Naive B cell (primary cell): ENCODE results near the gene BIN2. TPM values are rescaled to one million over a fixed set of nuclear protein-coding genes. Genes with fewer than 3 reads are reported as not detected.
A peak's percentile ranks its signal among the peaks of the same experiment; 100 is the strongest.
"Not testable (repeated sequence)": the region's sequence is repeated elsewhere in the genome, so short reads cannot be mapped to it uniquely, and the experiment has no call there.

Source experiments
- ATAC-seq, 2 donors: fragments of 150-1000 bp; cut with Tn5 transposase; 2 replicates each; pipeline ENCODE4 v1.10.0; 2021; ENCODE audit warnings: low read depth in 2 of 2, mild to moderate bottlenecking in 2 of 2, moderate library complexity in 2 of 2
- DNase-seq: peaks from one replicate; pipeline ENCODE4 v3.0.0; 2022
- H3K27ac Mint-ChIP-seq, 6 donors: one replicate each; pipeline ENCODE4 v1.8.0; 2020 to 2022; ENCODE audit warnings: mild to moderate bottlenecking in 6 of 6, mixed read lengths in 6 of 6, moderate library complexity in 5 of 6, inconsistent platforms in 2 of 6
- H3K27me3 Mint-ChIP-seq, 3 donors: one replicate each; pipeline ENCODE4 v1.8.0; 2021 to 2022; ENCODE audit warnings: mixed read lengths in 3 of 3, mild to moderate bottlenecking in 1 of 3
- H3K36me3 Mint-ChIP-seq, 2 donors: one replicate each; pipeline ENCODE4 v1.8.0; 2020 to 2022; ENCODE audit warnings: mixed read lengths in 2 of 2, inconsistent platforms in 1 of 2, mild to moderate bottlenecking in 1 of 2
- H3K4me1 Mint-ChIP-seq, 3 donors: one replicate each; pipeline ENCODE4 v1.8.0; 2020 to 2022; ENCODE audit warnings: mixed read lengths in 3 of 3, inconsistent platforms in 1 of 3, mild to moderate bottlenecking in 1 of 3, moderate library complexity in 1 of 3
- H3K4me3 Mint-ChIP-seq, 8 donors: one replicate each; pipeline ENCODE4 v1.8.0; 2020 to 2022; ENCODE audit warnings: mild to moderate bottlenecking in 8 of 8, mixed read lengths in 8 of 8, moderate library complexity in 8 of 8, inconsistent platforms in 2 of 8
- H3K9me3 Mint-ChIP-seq, 7 donors: one replicate each; pipeline ENCODE4 v1.8.0; 2020 to 2022; ENCODE audit warnings: mixed read lengths in 7 of 7, mild to moderate bottlenecking in 5 of 7, inconsistent platforms in 2 of 7, moderate library complexity in 1 of 7
- polyA plus RNA-seq, 6 donors: library from polyadenylated mRNA; unstranded; fragments of 300-500 nt; fragmentation: Illumina TruSeq; gene quantifications; one replicate each; pipeline ENCODE4 v1.2.3, GENCODE V29; 2021; ENCODE audit warnings: low read depth in 6 of 6

BIN2 gene
- polyA plus RNA-seq, 6 donors from 2014 or later = 74.2 to 140 (median 86.5) TPM

DNA sequence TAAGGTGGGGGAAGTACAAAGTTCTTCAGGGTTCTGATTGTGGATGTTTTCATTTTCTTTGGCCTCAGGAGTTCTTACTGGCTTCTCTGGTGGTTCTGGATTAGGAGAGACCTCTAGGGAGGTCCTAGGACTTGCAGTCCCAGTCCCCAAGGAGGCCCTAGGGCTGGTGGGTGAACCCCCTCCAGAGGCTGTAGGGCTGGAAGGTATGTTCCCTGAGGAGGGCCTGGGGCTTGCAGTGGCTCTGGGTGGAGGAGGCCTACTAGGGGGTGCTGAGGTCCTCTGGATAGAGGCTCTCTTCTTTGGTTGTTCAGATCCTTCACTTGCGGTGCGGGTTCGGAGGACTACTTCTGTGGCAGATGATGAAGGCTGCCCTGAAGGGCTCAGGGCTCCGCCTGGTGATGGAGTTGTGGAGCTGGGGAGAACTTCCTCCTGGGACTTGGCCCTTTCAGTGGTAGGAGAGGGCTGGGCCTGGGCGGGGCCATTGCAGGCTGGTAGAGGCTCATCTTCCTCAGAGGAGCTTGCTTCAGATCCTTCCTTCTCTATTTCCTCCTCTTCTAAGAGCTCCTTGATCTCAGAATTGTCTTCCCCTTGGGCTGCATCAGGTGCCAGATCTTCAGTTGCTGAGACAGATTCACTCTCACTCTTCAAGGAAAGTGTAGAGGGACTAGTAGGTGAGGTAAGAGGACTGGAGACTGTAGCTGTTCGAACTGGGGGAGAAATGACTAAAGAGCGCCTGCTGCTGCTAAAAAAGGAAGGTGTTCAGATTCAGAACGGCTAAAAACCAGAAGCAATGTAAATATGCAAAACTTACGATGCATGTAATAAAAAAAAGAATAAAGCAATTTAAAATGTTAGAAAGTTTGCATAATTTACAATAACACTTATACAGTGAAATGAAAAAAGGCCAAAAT is 32.1 kb downstream of the BIN2 start:
- Mint-ChIP-seq H3K4me3 (peak overlapping the region in 1 of 8 donors; percentile 37), H3K27ac (peak overlapping the region in 3 of 6 donors; percentile 44 to 85 (median 52)), H3K36me3 (peaks cover 0 to 15% of the 10 kb centered on the region in 2 donors)
- not testable (repeated sequence) for H3K9me3 Mint-ChIP-seq, H3K4me1 Mint-ChIP-seq, DNase-seq, H3K27me3 Mint-ChIP-seq
- peak in 1 of 2 donors; percentile 45 for ATAC-seq

DNA sequence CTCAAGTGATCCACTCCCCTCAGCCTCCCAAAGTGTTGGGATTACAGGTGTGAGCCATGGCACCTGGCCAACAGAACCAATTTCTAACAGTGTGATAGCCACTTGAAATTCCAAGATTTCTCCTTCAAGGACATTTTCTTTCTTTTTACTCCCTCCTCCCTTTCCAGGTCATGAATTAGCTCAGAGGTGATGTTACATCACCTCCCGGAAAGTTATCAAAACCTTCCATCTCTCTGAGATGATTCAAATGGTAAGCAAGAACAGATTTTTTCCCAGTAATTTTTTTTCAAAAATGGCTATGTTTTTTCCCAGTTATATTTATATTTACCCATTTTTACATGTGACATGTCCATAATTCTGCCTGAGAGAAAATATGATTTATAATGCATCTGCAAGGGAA is 38.1 kb downstream of the BIN2 start:
- ATAC-seq (no peak), DNase-seq (no peak)
- no peaks in the 10 kb centered on the region for H3K9me3 Mint-ChIP-seq
- no peak overlapping the region for H3K4me3 Mint-ChIP-seq
- H3K36me3 Mint-ChIP-seq = peaks cover 0 to 5% of the 10 kb centered on the region in 2 donors
- H3K27ac Mint-ChIP-seq = peak overlapping the region in 4 of 6 donors; percentile 9 to 79 (median 39)
- H3K27me3 Mint-ChIP-seq = no peaks in the 10 kb centered on the region
- peaks cover 0 to 1% (median 0%) of the 10 kb centered on the region in 3 donors for H3K4me1 Mint-ChIP-seq

DNA sequence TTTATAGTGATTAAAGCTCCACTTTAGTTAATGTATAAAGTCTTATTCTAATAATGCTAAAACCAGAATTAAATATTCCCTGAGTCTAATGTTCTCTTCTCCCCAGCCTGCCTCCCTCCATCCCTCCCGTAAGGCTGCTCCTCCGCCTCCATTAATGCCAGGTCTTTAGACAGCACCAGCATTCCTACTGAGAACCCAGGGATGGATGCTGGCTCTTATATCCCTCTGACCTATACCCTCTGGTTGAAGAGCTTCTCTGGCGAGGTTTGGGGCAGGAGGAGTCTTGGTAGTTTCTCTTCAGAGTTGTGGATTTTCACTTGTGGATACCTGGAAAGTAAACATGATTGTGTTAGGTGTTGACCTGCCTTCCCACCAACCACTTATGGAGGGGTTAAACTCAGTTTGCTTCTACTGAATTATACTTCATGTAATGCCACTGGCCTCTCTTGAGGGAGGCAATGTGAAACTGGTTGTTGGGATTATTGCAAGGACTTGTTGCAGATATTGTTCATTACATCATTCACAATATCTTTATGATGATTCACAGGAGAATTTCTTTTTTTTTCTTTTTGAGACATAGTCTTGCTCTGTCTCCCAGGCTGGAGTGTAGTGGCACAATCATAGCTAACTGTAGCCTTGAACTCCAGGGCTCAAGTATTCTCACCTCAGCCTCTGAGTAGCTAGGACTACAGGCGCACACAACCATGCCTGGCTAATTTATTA is 42.6 kb downstream of the BIN2 start:
- Mint-ChIP-seq H3K4me1 (peaks cover 3 to 8% (median 6%) of the 10 kb centered on the region in 3 donors), H3K27me3 (no peaks in the 10 kb centered on the region), H3K27ac (peak overlapping the region in 3 of 6 donors; percentile 32 to 51 (median 44)), H3K4me3 (no peak overlapping the region), H3K9me3 (no peaks in the 10 kb centered on the region), H3K36me3 (peaks cover 0 to 10% of the 10 kb centered on the region in 2 donors)
- ATAC-seq (no peak), DNase-seq (no peak)

DNA sequence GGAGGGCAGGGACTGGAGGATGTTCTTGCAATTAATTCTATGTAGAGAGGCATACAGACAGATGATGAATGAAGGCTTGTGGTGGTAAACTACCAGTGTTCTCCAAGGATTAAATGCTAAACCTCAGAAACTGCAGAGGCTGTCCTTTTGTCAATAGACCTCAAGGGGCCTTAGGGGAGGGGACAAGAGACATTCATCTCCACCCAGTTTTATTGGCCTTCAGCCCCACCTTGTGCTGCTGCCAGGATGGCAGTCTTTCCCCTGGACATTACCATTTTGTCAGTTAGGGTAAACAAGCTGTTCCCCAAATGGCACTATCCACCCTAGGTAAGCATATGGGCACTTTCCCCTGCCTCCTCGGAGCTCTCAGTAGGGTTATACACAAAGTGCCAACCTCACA is 48.9 kb downstream of the BIN2 start:
- no peak for ATAC-seq
- H3K36me3 Mint-ChIP-seq = no peaks in the 10 kb centered on the region
- H3K4me3 Mint-ChIP-seq = peak overlapping the region in 1 of 8 donors; percentile 37
- peaks cover 8 to 14% (median 12%) of the 10 kb centered on the region in 3 donors for H3K4me1 Mint-ChIP-seq
- no peaks in the 10 kb centered on the region for H3K9me3 Mint-ChIP-seq
- H3K27me3 Mint-ChIP-seq = no peaks in the 10 kb centered on the region
- DNase-seq = no peak
- no peak overlapping the region for H3K27ac Mint-ChIP-seq

DNA sequence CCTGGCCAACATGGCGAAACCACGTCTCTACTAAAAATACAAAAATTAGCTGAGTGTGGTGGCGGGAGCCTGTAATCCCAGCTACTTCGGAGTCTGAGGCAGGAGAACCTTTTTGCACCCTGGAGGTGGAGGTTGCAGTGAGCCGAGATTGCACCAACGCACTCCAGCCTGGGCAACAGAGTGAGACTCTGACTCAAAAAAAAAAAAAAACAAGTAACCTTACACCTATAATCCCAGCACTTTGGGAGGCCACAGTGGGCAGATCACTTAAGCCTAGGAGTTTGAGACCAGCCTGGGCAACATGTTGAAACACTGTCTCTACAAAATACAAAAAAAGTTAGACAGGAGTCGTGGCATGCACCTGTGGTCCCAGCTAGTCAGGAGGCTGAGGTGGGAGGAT is 51.2 kb downstream of the BIN2 start:
- not testable (repeated sequence) for H3K27ac Mint-ChIP-seq, H3K36me3 Mint-ChIP-seq, DNase-seq, ATAC-seq, H3K9me3 Mint-ChIP-seq, H3K27me3 Mint-ChIP-seq
- Mint-ChIP-seq H3K4me1 (peaks cover 21 to 24% (median 21%) of the 10 kb centered on the region in 3 donors), H3K4me3 (peak overlapping the region in 2 of 8 donors; percentile 15 to 18)

DNA sequence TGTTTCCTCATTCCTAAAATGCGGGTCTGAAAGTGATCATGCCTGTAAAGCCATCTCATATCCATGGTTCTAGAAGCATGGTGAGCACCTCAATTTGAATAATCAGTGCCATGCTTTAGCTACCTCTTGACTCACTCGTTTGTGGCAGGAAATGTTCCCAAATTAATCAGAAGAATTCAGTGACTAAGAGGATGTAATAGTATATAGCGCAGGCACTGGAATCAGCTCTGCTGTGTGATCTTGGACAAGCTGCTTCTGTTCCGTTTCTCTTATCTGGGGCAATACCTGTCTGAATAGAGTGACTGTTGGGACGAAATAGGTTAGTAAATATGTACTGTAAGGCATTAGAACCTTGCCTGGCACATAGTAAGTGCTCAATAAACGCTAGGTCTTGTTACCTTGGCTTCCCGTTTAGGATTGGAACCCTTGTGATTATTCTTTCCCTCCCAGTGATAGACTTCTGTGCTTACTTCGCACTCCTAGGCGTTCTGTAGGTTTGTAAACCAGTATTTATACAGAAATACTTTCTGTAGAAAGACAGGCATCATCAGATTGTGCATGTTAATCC is 52.9 kb downstream of the BIN2 start:
- H3K4me3 Mint-ChIP-seq = peak overlapping the region; percentile 93 to 99 (median 96)
- DNase-seq (no peak), ATAC-seq (peak in 1 of 2 donors; percentile 11)
- no peaks in the 10 kb centered on the region for H3K27me3 Mint-ChIP-seq
- peaks cover 25 to 27% (median 25%) of the 10 kb centered on the region in 3 donors for H3K4me1 Mint-ChIP-seq
- H3K27ac Mint-ChIP-seq = peak overlapping the region in 5 of 6 donors; percentile 91 to 94 (median 93)
- no peaks in the 10 kb centered on the region for H3K9me3 Mint-ChIP-seq
- H3K36me3 Mint-ChIP-seq = no peaks in the 10 kb centered on the region

DNA sequence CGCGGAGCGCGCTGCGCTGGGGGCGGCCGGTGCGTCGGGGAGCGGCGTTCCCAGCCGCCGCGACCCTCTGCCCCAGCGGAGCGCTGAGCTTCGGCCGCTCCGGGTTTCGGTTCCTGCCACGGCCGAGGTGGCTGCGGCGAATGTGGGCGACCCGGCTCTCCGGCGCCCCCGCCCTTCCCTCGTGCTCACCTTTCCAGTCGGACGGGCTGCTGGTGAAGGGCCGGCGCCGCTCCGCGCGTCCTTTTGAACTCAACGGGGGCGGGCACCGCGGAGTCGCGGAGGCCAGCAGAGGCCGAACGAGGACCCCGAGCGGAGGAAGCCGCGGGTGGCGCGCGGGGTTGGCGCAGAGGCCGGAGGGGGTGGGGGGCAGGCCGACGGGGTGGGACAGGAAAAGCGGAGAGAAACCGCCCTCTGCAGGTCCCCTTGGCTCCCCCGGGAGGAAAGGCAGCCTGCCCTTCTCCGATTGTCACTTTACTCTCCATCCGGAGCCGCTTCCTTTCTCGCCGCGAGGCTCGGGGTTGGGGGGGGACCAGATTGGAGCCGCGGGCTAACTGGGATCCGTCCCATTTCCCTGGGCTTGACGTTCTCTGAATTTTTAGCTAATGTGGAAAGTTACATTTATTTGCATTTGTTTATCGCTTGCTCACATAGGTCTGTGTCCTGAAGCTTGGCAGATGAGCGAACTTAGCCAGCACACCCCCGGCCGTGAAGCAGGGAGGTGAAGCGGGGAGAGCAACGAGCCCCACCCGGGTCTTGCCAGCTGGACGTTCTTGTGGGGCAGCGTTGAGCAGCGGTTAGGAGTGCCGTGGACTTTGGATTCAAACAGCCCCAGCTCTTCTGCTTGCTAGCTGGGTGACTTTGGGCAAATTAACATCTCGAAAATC is 53.7 kb downstream of the BIN2 start, which contains the start of gene SMAGP:
SMAGP (minus strand) TSS at position 349 of the 884 bp plus-strand sequence. CDS start 1,137 bp downstream, outside the sequence.
- Mint-ChIP-seq H3K36me3 (peaks cover 0 to 4% of the 10 kb centered on the region in 2 donors), H3K27ac (peak within 1 kb of the TSS; percentile 92 to 96 (median 94)), H3K9me3 (peaks cover 0 to 2% (median 0%) of the 10 kb centered on the region in 7 donors), H3K4me1 (peaks cover 29 to 34% (median 30%) of the 10 kb centered on the region in 3 donors), H3K4me3 (peak within 1 kb of the TSS; percentile 93 to 99 (median 96)), H3K27me3 (no peaks in the 10 kb centered on the region)
- ATAC-seq (peak; percentile 70 to 77), DNase-seq (peak; percentile 77)

DNA sequence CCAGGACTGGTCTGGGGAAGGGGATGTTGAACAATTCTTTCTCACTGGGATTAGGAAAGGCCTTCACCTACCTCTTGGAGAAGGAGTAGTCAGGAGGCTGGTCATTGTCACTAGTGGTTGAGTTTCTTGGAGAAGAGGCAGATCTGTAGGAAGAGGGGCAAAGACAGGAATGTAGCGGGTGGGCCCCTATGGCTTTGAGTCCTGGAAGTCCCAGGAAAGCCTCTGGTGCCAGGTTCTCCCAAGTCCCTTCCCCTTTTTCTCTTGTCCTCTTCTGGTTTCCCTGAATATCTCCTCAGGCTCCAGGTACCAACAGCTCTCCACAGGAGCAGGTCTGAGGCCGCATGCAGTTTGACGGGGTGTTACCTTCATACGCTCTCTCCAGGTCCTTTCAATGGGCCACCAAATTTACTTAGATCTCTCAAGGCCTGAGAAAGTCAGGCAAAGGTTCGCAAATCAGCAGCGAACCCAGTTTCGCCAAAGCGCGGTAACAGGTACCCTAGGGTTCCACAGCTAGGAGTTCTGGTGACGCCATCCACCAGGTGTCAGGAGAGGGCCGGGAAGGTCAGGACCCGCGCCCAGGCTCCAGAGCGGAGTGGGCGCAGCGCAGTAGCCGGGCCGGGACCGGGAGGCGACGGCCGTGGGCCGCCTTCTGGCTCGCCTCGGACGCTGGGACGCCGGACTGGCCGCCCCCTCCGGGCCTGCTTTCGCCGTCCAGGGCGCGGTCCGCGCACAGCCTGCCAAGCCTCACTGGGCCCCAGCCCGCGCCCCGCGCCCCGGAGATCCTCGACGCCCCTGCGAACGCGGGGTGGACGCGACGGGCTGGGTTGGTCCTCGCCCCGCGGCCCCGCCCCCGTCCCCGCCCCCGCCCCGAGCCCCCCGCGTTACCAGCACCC is 54.6 kb downstream of the BIN2 start:
- H3K36me3 Mint-ChIP-seq = peaks cover 0 to 5% of the 10 kb centered on the region in 2 donors
- H3K9me3 Mint-ChIP-seq = peaks cover 0 to 2% (median 0%) of the 10 kb centered on the region in 7 donors
- ATAC-seq = peak; percentile 59 to 66
- H3K4me1 Mint-ChIP-seq = peaks cover 34 to 38% (median 38%) of the 10 kb centered on the region in 3 donors
- peak overlapping the region in 5 of 6 donors; percentile 80 to 96 (median 94) for H3K27ac Mint-ChIP-seq
- H3K27me3 Mint-ChIP-seq = no peaks in the 10 kb centered on the region
- peak; percentile 45 for DNase-seq
- peak overlapping the region; percentile 84 to 98 (median 92) for H3K4me3 Mint-ChIP-seq

DNA sequence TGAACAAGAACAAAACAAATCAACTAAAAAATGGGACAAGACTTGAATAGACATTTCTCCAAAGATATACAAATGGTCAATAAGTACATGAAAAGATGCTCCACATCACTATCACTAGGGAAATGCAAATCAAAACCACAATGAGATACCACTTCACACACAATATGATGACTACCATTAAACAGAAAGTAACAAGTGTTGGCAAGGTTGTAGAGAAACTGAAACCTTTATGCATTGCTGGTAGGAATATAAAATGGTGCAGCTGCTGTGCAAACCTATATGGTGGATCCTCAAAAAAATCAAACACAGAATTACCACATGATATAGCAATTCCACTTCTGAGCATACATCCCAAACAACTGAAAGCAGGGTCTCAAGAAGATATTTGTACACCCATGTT is 59.0 kb downstream of the BIN2 start:
- H3K27ac Mint-ChIP-seq = no peak overlapping the region
- peaks cover 0 to 2% (median 0%) of the 10 kb centered on the region in 7 donors for H3K9me3 Mint-ChIP-seq
- no peak for DNase-seq
- peaks cover 33 to 37% (median 36%) of the 10 kb centered on the region in 3 donors for H3K4me1 Mint-ChIP-seq
- peaks cover 0 to 5% of the 10 kb centered on the region in 2 donors for H3K36me3 Mint-ChIP-seq
- peak overlapping the region in 1 of 8 donors; percentile 51 for H3K4me3 Mint-ChIP-seq
- no peaks in the 10 kb centered on the region for H3K27me3 Mint-ChIP-seq
- peak; percentile 24 to 40 for ATAC-seq

DNA sequence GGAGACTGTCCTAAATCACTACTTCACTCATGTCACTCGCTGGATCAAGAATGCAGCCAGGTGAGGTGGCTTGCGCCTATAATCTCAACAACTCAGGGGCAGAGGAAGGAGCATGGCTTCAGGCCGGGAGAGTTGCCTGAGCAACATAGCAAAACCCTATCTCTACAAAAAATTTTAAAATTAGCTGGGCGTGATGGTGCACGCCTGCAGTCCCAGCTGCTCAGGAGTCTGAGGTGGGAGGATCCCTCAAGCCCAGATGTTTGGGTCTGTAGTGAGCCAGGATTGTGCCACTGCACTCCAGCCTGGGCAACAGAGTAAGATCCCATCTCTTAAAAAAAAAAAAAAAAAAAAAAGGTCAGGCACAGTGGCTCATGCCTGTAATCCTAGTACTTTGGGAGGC is 59.7 kb downstream of the BIN2 start:
- Mint-ChIP-seq H3K27ac (no peak overlapping the region), H3K36me3 (peaks cover 0 to 5% of the 10 kb centered on the region in 2 donors), H3K4me1 (peaks cover 31 to 35% (median 32%) of the 10 kb centered on the region in 3 donors), H3K4me3 (peak overlapping the region in 1 of 8 donors; percentile 10), H3K27me3 (no peaks in the 10 kb centered on the region), H3K9me3 (peaks cover 0 to 2% (median 0%) of the 10 kb centered on the region in 7 donors)
- DNase-seq (no peak), ATAC-seq (no peak)

DNA sequence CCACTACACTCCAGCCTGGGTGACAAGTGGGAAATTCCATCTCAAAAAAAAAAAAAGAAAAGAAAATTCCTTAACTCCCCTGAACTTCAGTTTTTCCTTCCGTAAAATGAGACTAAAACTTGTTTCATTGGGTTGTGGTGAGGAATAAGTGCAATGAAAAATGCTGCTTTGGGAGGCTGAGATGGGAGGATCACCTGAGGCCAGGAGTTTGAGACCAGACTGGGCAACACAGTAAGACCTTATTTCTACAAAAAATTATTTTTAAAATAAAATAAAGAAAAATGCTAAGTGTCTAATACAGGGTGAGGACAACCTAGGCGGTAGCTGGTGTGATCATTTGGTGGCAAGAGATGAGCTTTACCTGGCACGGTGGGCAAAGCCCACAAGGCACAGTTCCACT is 60.6 kb downstream of the BIN2 start:
- Mint-ChIP-seq H3K36me3 (peaks cover 0 to 5% of the 10 kb centered on the region in 2 donors), H3K27me3 (no peaks in the 10 kb centered on the region), H3K9me3 (peaks cover 0 to 2% (median 0%) of the 10 kb centered on the region in 7 donors), H3K4me3 (no peak overlapping the region), H3K4me1 (peaks cover 25 to 26% (median 25%) of the 10 kb centered on the region in 3 donors), H3K27ac (no peak overlapping the region)
- DNase-seq (no peak), ATAC-seq (no peak)
